Gastroesophageal sphincter (tissue), 4 donors: Measurements from ENCODE around the gene PHF21B. TPM values are rescaled to one million over a fixed set of nuclear protein-coding genes. Genes with fewer than 3 reads are reported as not detected.

ENCODE experiments used
- ATAC-seq: fragments of 150-250 bp; one replicate; pipeline ENCODE4 v1.9.1; 2016; ENCODE audit warnings: mild to moderate bottlenecking, moderate library complexity
- H3K27ac ChIP-seq, 4 donors: fragments of 200-600 bp; sonication (generic) in 3 of 4; 1 replicate in 3 of 4; 2 replicates in 1 of 4; pipeline ENCODE4 v1.5.1; 2016 to 2019
- H3K27me3 ChIP-seq: fragments of 200-600 bp; sonication (generic); one replicate; pipeline ENCODE4 v1.5.1; 2019
- H3K36me3 ChIP-seq, 2 donors: fragments of 200-600 bp; sonication (generic); one replicate each; pipeline ENCODE4 v1.5.1; 2019; ENCODE audit warnings: control low read depth in 1 of 2
- H3K4me1 ChIP-seq, 3 donors: fragments of 200-600 bp; sonication (generic); 1 replicate in 2 of 3; 2 replicates in 1 of 3; pipeline ENCODE4 v1.5.1; 2016 to 2019; ENCODE audit warnings: control low read depth in 2 of 3
- H3K4me3 ChIP-seq, 2 donors: fragments of 200-600 bp; sonication (generic); one replicate each; pipeline ENCODE4 v1.5.1; 2019; ENCODE audit warnings: mild to moderate bottlenecking in 1 of 2, moderate library complexity in 1 of 2
- H3K9me3 ChIP-seq, 3 donors: fragments of 200-600 bp; sonication (generic); one replicate each; pipeline ENCODE4 v1.5.1; 2017 to 2019; ENCODE audit warnings: control low read depth in 2 of 3
- CTCF ChIP-seq, 4 experiments: fragments of 200-600 bp in 2 of 4; fragments of 450-650 bp in 2 of 4; sonication (generic) in 1 of 4; IDR thresholded peaks; one replicate each; pipeline ENCODE4 v1.5.1; 2017 to 2019; ENCODE audit warnings: antibody characterized with exemption in 4 of 4, mild to moderate bottlenecking in 2 of 4, moderate library complexity in 2 of 4
- EP300 ChIP-seq: sonication (generic); formaldehyde crosslinking; IDR thresholded peaks from one replicate; pipeline ENCODE4 v1.6.1; 2017; ENCODE audit warnings: antibody characterized with exemption, mild to moderate bottlenecking
- POLR2A ChIP-seq, 2 donors: fragments of 450-650 bp; IDR thresholded peaks; one replicate each; pipeline ENCODE4 v1.6.1; 2017; ENCODE audit warnings: antibody characterized with exemption in 2 of 2, mild to moderate bottlenecking in 2 of 2, moderate library complexity in 1 of 2
- POLR2AphosphoS5 ChIP-seq: sonication (generic); formaldehyde crosslinking; IDR thresholded peaks from one replicate; pipeline ENCODE4 v1.6.1; 2017; ENCODE audit warnings: antibody characterized with exemption
- WGBS, 2 donors: methylation state at CpG; one replicate each; pipeline ENCODE4 v1.1.5; 2018; ENCODE audit warnings: low coverage in 1 of 2; 5-methylcytosine and 5-hydroxymethylcytosine counted together
- total RNA-seq, 4 donors: library from RNA; depleted of rRNA; stranded (reverse); fragments of >200 nt; gene quantifications; one replicate each; pipeline ENCODE4 v1.1.0, GENCODE V29; 2016

Gene PHF21B
- total RNA-seq, 4 donors from 2014 or later: 0.31 to 5.1 (median 1.4) TPM

GRCh38 chr22:44831885-44832284 lies 177.9 kb downstream of the PHF21B start:
- TF ChIP-seq EP300: no peak
- TF ChIP-seq POLR2AphosphoS5: no peak
- TF ChIP-seq POLR2A (IDR thresholded peaks at IDR 0.05): no peak
- TF ChIP-seq CTCF (IDR thresholded peaks at IDR 0.05): no peak
- Histone ChIP-seq H3K36me3 (no peaks in the 10 kb centered on the region), H3K27ac (no peak overlapping the region), H3K4me3 (no peak overlapping the region), H3K4me1 (no peaks in the 10 kb centered on the region), H3K27me3 (peaks cover 14% of the 10 kb centered on the region), H3K9me3 (peaks cover 0 to 48% (median 0%) of the 10 kb centered on the region in 3 donors)
- ATAC-seq: no peak
- WGBS, 2 donors: 60% methylated on average over 1 of the region's 1 CpG; no CpG with 5 or more reads in 1 of the 2 donors

Other genes with a start within 250 kb of the PHF21B start
- 10 to 100 TPM; 15.9 to 32.9 (median 28.8) TPM for gene NUP50, start 153.9 kb upstream of the PHF21B start, total RNA-seq
- gene KIAA0930, start 230.9 kb upstream of the PHF21B start, total RNA-seq: 10 to 100 TPM; 26.1 to 54.2 (median 37.3) TPM